ENCODE results near the gene FAM229A. TPM values are rescaled to one million over a fixed set of nuclear protein-coding genes. Genes with fewer than 3 reads are reported as not detected.

Gene FAM229A
- total and polyA plus RNA-seq, 9 of the 15 experiments (the other 6 are each of a cell fraction or from before 2014, with no cell fraction given): 0.04 to 21.6 (median 7.4) TPM

GRCh38 chr1:32351399-32352238, 10.7 kb downstream of the FAM229A start (continued):
- no peak for TF ChIP-seq BMI1 (IDR thresholded peaks at IDR 0.05; ENCODE audit: low read length)
- peak; percentile 64 for TF ChIP-seq ZNF592 (IDR thresholded peaks at IDR 0.05)
- TF ChIP-seq TCF15 (CRISPR knock-in tag; IDR thresholded peaks at IDR 0.05): no peak
- no peak for TF ChIP-seq POU5F1 (IDR thresholded peaks at IDR 0.05; ENCODE audit: borderline replicate concordance, low read depth, low read length, partially characterized antibody)
- TF ChIP-seq GTF2B (IDR thresholded peaks at IDR 0.05; ENCODE audit: extremely low read depth, insufficient read length): no peak
- no peak for TF ChIP-seq HINFP (tag; conservative IDR thresholded peaks at IDR 0.05; ENCODE audit: low read depth)
- 0 out of 2 replicates have a peak, but pooled peaks have one; percentile 20 for TF ChIP-seq ZBTB40 (IDR thresholded peaks at IDR 0.05)
- TF ChIP-seq ZBTB40 (CRISPR knock-in tag; IDR thresholded peaks at IDR 0.05): no peak
- TF ChIP-seq ZZZ3 (IDR thresholded peaks at IDR 0.05): no peak
- no peak for TF ChIP-seq NFXL1 (CRISPR knock-in tag; IDR thresholded peaks at IDR 0.05)

All from K562 (cell line).